Activated naive CD8-positive, alpha-beta T cell treated with anti-CD3 and anti-CD28 coated beads, Interleukin-2, amount 10 ng/mL, durations not matched to agents 7 days and 5 days (primary cell): ENCODE data around the gene HPS4. TPM values are rescaled to one million over a fixed set of nuclear protein-coding genes. Genes with fewer than 3 reads are reported as not detected.

ENCODE experiments used
- ATAC-seq: fragments of 150-1000 bp; cut with Tn5 transposase; one replicate; pipeline ENCODE4 v1.10.0; 2021; ENCODE audit warnings: low read depth, moderate library complexity
- POLR2A ChIA-PET: fragments of 350-600 bp; sonication (Branson Sonifier 250); formaldehyde crosslinking; loops from one replicate; lab custom pipeline; 2021; ENCODE audit warnings: antibody characterized with exemption; lab: Charles Lee
- DNase-seq: peaks from one replicate; pipeline ENCODE4 v3.0.0; 2021
- H3K27ac Mint-ChIP-seq: one replicate; pipeline ENCODE4 v1.8.0; 2022; ENCODE audit warnings: mild to moderate bottlenecking, mixed read lengths
- H3K27me3 Mint-ChIP-seq: one replicate; pipeline ENCODE4 v1.8.0; 2022; ENCODE audit warnings: mild to moderate bottlenecking, moderate library complexity, mixed read lengths
- H3K36me3 Mint-ChIP-seq: one replicate; pipeline ENCODE4 v1.8.0; 2021; ENCODE audit warnings: mild to moderate bottlenecking, mixed read lengths
- H3K4me1 Mint-ChIP-seq: one replicate; pipeline ENCODE4 v1.8.0; 2021; ENCODE audit warnings: mixed read lengths
- H3K4me3 Mint-ChIP-seq: one replicate; pipeline ENCODE4 v1.8.0; 2022; ENCODE audit warnings: mild to moderate bottlenecking, moderate library complexity, mixed read lengths
- H3K9me3 Mint-ChIP-seq: one replicate; pipeline ENCODE4 v1.8.0; 2021; ENCODE audit warnings: mixed read lengths
- total RNA-seq, 2 experiments: library from RNA; stranded (reverse); gene quantifications; one replicate each; pipeline ENCODE4 v1.2.3, GENCODE V29; 2021

The HPS4 gene
- total RNA-seq, 2 experiments from 2014 or later: 42.6 to 48.2 TPM

DNA sequence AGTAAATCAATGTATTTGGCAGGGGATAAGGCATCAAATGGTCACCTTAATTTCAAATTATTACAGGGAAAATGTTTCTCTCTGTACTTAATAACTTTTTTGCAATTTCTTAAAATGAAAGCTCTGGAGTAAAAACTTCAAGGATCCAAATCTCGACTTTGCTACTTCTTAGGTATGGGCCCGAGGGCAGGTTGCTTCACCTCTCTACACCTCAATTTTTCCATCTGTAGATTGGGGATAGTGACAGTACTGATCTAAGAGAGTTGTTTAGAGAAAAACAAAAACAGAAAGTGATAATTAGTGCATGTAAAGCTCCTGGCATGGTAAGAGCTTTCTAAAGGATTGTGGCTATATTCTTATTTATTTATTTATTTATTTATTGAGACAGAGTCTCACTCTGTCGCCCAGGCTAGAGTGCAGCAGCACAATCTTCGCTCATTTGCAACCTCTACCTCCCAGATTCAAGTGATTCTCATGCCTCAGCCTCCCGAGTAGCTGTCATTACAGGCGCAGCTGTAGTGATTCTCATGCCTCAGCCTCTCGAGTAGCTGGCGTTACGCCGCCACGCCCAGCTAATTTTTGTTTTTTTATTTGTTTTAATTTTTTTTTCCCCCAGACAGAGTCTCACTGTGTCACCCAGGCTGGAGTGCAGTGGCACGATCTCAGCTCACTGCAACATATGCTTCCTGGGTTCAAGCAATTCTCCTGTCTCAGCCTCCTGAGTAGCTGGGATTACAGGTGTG, 31.0 kb upstream of the HPS4 start:
- ATAC-seq (no peak), DNase-seq (peak; percentile 10)
- no peak overlapping the region for H3K4me3 Mint-ChIP-seq
- H3K27me3 Mint-ChIP-seq: no peaks in the 10 kb centered on the region
- POLR2A ChIA-PET: no interaction called here
- H3K4me1 Mint-ChIP-seq: peaks cover 32% of the 10 kb centered on the region
- H3K36me3 Mint-ChIP-seq: peaks cover 7% of the 10 kb centered on the region
- H3K9me3 Mint-ChIP-seq: no peaks in the 10 kb centered on the region
- H3K27ac Mint-ChIP-seq: peak overlapping the region; percentile 62

DNA sequence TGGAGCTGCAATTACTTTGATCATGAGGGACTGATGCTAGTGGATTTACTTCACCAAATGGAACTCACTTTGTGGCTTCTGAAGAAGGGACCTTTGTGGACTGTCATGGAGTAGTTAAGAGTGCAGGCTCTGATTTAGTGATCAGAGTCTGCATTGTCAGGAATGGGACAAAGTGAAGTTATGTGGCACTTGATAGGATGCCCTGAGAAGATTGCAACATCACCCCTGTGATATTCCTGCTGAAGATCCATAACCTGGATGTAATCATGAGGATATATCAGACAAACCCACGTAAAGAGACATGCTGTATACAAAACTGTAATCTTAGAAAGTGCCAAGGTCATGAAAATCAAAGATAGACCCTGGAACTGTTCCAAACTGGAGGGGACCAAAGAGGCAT, 30.3 kb upstream of the HPS4 start:
- no peak overlapping the region for H3K27ac Mint-ChIP-seq
- no peaks in the 10 kb centered on the region for H3K27me3 Mint-ChIP-seq
- POLR2A ChIA-PET: interaction anchor here (0.9 to 2.3 kb wide), 3 partner anchors 11 to 159 kb away, joined by 3 to 8 read pairs (median 6); no protein-coding TSS in a partner anchor

DNA sequence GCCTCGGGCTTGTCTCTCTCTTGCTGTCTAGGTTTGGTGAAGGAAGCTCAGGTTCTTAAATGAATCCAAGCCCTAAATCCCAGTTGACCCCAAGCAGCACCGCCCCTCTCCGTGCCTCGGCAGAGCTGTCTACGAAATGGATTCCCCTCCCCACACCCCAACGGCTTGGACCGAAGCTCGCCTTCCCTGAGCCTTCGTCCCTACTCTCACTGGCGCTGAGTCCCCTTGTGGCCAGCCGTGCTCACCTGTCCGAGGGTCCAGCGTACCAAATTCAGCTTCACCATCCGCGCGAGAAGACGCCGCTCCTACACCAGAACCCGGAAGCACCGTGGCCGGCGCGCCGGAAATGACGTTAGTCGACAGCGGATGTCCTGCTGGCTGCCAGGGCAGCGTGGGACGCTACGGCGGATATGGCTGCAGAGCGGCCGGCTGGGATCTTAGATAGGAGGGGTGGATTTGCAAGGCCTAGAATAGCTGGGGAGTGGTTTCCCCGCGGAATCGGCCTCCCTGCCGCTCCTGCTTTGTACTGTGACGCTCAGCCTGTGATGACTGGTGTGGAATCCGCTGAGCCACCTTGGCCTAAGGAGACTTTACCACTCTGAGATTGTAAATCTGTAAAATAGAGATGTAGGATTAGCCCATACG, 28.7 kb upstream of the HPS4 start, which contains the start of gene TFIP11:
Gene TFIP11, minus strand, starts transcription at position 325 of the 645 bp plus-strand sequence. CDS start 2,201 bp downstream, outside the sequence.
- peak; percentile 95 for ATAC-seq
- POLR2A ChIA-PET: interaction anchor here (0.8 to 2.3 kb wide), 5 partner anchors 9 to 161 kb away, joined by 3 to 8 read pairs (median 4); no protein-coding TSS in a partner anchor
- DNase-seq: peak; percentile 93

More for the DNA sequence above, 30.3 kb upstream of the HPS4 start:
- Mint-ChIP-seq H3K4me1 (peaks cover 37% of the 10 kb centered on the region), H3K9me3 (no peaks in the 10 kb centered on the region), H3K36me3 (peaks cover 13% of the 10 kb centered on the region), H3K4me3 (peak overlapping the region; percentile 99)
- no peak for DNase-seq
- ATAC-seq: no peak

DNA sequence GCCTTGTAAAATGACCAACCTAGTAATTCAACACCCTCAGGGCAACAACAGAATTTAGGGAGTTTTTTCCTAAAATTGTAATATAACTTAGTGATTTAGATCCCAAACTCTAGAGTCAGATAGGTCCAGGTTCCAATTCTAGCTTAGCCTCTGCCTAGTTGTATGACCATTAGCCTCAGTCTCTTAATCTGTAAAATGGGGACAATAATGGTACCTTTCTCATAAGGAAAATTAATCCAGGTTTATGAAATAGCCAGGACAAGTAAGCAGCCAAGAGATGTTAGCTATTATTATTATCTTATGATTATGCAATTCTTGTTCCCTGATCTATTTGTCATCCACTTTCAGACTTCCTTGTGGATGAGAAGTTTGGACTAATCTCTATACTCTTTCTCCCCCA, 24.6 kb upstream of the HPS4 start:
- POLR2A ChIA-PET: interaction anchor here (0.6 to 1.5 kb wide), 3 partner anchors 24 to 136 kb away, joined by 3 to 5 read pairs (median 3); partner anchors contain the start of genes HPS4 and SRRD
- DNase-seq (no peak), ATAC-seq (no peak)
- H3K4me1 Mint-ChIP-seq: peaks cover 37% of the 10 kb centered on the region
- no peak overlapping the region for H3K27ac Mint-ChIP-seq
- no peaks in the 10 kb centered on the region for H3K27me3 Mint-ChIP-seq
- no peaks in the 10 kb centered on the region for H3K9me3 Mint-ChIP-seq
- H3K36me3 Mint-ChIP-seq: peaks cover 40% of the 10 kb centered on the region
- no peak overlapping the region for H3K4me3 Mint-ChIP-seq

More for the DNA sequence above, 28.7 kb upstream of the HPS4 start, which contains the start of gene TFIP11:
- Mint-ChIP-seq H3K9me3 (no peaks in the 10 kb centered on the region), H3K36me3 (peaks cover 17% of the 10 kb centered on the region), H3K4me1 (peaks cover 37% of the 10 kb centered on the region), H3K27ac (peak within 1 kb of the TSS; percentile 95), H3K27me3 (no peaks in the 10 kb centered on the region), H3K4me3 (peak within 1 kb of the TSS; percentile 99)

DNA sequence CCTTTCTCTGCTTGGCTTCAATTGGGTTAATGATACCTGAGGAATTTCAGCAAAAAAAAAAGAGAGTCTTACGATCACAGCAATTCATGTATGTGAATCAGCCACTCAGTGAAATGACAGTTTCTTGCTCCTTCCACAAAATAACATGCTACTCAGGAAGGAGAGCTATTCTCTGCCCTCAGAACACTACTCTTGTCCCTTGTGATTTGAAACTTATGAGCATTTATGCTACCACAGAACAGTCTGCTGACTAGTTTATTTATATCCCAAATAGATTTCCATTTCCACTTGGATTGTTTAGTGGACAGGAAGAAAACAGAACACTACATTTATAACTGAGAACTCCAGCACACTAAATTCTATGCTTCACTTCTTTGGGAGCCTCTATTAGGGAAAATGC, 20.2 kb upstream of the HPS4 start:
- Mint-ChIP-seq H3K36me3 (peaks cover 44% of the 10 kb centered on the region), H3K9me3 (no peaks in the 10 kb centered on the region), H3K27me3 (no peaks in the 10 kb centered on the region), H3K27ac (peak overlapping the region; percentile 88), H3K4me3 (peak overlapping the region; percentile 62), H3K4me1 (peaks cover 22% of the 10 kb centered on the region)
- ATAC-seq: no peak
- DNase-seq: no peak
- POLR2A ChIA-PET: interaction anchor here (0.7 to 2.8 kb wide), 10 partner anchors 9 to 169 kb away, joined by 3 to 19 read pairs (median 4); partner anchors contain the start of genes HPS4, MIAT, SRRD and TFIP11

DNA sequence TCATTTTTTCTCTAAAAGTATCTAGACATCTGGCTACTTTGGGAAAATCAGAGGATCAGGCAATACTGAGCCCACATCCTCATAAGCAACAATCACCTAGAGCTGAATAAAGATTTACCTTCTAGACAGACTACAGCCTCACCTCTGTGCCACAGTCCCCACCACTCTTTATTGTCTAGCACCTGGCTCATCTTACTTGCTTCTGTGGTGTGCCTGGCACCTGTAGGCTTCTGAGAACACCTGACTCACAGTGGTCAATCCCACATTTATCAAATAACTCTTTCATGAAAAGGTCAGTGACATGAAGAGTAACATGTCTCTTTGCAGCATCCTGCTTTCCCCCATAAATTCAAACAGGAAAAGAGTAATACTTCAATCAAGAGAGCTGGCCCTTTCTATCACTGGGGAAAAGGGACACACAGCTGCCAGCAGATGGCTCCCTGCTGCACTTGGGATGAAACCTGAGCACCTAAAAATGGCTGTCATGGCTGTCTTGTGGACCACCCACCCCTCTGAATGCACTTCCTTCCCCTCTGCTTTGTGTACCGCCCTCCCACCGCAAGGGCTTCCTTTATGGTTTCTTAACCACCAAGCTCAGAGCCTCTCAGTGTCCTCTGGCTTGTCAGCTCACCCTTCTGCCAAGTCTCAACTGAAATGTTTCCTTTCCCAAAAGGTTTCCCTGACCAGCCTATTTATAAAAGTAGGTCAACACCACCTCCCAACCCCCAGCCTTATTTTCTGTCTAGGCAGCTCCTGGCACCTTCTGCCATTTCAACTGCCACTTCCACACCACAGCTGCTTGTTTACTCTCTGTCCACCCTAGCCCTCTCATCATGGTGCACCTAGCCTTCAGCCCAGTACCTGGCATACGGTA, 19.3 kb upstream of the HPS4 start:
- Mint-ChIP-seq H3K36me3 (peaks cover 45% of the 10 kb centered on the region), H3K27ac (peak overlapping the region; percentile 88), H3K4me1 (peaks cover 22% of the 10 kb centered on the region), H3K27me3 (no peaks in the 10 kb centered on the region), H3K9me3 (no peaks in the 10 kb centered on the region), H3K4me3 (peak overlapping the region; percentile 62)
- POLR2A ChIA-PET: interaction anchor here (0.7 to 2.8 kb wide), 10 partner anchors 10 to 170 kb away, joined by 3 to 19 read pairs (median 4); partner anchors contain the start of genes HPS4, MIAT, SRRD and TFIP11
- peak; percentile 95 for ATAC-seq
- peak; percentile 76 for DNase-seq

DNA sequence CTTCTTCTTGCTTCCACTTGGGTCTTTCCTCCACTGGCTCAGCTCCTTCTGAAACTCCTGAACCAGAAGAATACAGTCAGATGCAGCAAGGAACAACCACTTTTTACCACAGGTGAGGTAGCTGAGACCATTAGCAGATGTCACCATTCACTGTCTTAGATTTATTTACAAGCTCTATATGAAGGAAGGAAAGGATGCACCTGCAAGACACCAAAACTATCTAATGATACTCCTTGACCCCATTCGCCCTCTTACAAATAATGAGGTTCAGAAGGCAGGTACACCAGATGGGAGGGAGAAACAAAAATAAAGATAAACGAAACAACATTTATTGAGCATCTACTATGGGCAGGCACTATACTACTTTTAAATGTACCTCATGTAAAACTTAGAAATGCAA, 18.4 kb upstream of the HPS4 start:
- Mint-ChIP-seq H3K9me3 (no peaks in the 10 kb centered on the region), H3K27me3 (no peaks in the 10 kb centered on the region), H3K4me3 (no peak overlapping the region), H3K36me3 (peaks cover 47% of the 10 kb centered on the region), H3K27ac (peak overlapping the region; percentile 47), H3K4me1 (peaks cover 22% of the 10 kb centered on the region)
- ATAC-seq (no peak), DNase-seq (no peak)
- POLR2A ChIA-PET: interaction anchor here (0.6 to 1.9 kb wide), 2 partner anchors 18 to 121 kb away, joined by 4 read pairs; partner anchors contain the start of genes HPS4 and SRRD

DNA sequence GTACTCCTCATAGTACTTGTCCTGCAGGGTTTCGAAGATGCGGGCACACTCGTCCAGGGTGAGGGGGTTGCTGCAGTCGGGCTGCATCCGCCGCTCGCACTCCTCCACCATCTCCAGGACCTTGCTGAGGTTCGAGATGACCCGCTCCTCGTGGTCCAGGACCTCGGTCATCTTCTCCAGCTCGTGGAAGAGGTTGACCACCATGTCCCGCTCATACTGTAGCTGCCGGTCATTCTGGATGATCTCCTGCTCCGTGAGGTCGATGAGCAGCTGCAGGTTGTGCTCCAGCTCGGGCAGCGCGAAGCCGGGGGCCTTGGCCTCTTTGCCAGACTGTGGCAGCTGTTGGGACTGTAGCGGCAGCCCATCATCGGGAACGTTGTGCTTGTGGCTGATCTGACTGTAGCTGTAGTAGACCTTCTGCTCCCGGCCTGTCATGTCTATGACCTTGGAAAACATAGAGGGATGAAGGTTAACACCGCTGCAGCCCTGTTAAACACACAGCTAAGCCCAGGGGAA, 15.7 kb upstream of the HPS4 start:
- no peak for DNase-seq
- Mint-ChIP-seq H3K4me1 (peaks cover 25% of the 10 kb centered on the region), H3K4me3 (no peak overlapping the region), H3K27ac (no peak overlapping the region), H3K36me3 (peaks cover 44% of the 10 kb centered on the region), H3K9me3 (no peaks in the 10 kb centered on the region), H3K27me3 (no peaks in the 10 kb centered on the region)
- POLR2A ChIA-PET: interaction anchor here (1.2 kb wide), 1 partner anchor 16 kb away, joined by 3 read pairs; the partner anchor contains the start of gene HPS4
- no peak for ATAC-seq

DNA sequence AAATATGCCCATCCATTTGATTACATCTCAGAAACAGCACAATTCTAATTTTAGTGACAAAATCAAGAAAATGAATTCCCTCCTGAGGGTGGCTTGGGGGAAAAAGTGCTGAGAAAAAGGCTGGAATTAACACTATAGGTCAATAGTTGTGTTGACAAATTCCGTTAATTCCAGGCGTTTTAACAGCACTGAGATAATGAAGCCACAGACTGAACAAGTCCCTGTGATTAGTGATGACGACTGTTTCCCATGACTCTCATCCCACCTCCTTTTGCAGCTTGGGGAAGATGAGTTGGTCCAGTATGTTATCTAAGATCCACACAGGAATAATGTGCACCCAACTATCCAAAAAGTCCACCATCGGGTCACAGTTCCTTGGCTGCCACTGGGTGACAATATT, 12.9 kb upstream of the HPS4 start:
- Mint-ChIP-seq H3K27me3 (no peaks in the 10 kb centered on the region), H3K4me3 (no peak overlapping the region), H3K27ac (no peak overlapping the region), H3K4me1 (peaks cover 16% of the 10 kb centered on the region), H3K9me3 (no peaks in the 10 kb centered on the region), H3K36me3 (peaks cover 44% of the 10 kb centered on the region)
- ATAC-seq (no peak), DNase-seq (no peak)
- POLR2A ChIA-PET: interaction anchor here (1.6 kb wide), 1 partner anchor 12 kb away, joined by 3 read pairs; no protein-coding TSS in a partner anchor

DNA sequence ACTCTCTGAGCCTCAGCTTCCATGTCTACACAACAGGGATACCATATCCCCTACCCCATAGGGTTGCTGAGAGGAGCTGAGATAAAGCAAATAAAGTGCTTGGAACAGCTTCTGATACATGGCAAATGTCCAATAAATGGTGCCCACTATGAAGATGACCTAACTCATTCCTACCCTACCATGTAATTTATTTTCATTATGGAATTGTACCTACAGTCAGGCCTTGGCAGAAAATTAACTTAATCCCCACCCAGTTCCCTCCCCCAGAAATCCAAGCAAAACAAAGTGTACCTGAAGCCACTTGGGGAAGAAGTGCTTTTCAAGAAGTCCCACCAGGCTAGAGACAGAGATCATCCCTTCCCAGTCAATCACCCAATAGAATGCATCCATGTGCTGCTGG, 10.9 kb upstream of the HPS4 start:
- Mint-ChIP-seq H3K4me1 (peaks cover 15% of the 10 kb centered on the region), H3K9me3 (no peaks in the 10 kb centered on the region), H3K27ac (no peak overlapping the region), H3K27me3 (no peaks in the 10 kb centered on the region), H3K4me3 (no peak overlapping the region), H3K36me3 (peaks cover 41% of the 10 kb centered on the region)
- POLR2A ChIA-PET: interaction anchor here (0.5 to 1.3 kb wide), 3 partner anchors 12 to 176 kb away, joined by 3 to 4 read pairs (median 3); no protein-coding TSS in a partner anchor
- DNase-seq (no peak), ATAC-seq (no peak)

DNA sequence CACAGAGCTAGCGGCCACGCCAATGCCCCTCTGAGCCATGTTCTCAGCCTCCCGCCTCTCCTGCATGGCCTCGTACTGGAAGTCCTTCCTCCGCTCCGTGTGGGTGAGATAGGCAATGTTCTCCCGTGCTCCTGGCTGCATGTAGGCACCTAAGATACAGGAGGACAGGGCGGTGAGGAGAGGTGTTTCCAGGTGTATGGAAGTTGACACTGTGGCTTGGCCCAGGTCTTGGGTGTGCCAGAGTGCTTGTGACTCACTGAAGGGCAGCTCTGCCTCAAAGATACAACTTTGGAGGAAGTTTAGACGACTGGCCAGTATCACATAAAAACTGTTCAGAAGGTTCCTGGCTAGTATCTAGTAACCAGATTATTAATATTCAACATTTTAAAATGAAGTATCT, 8.6 kb upstream of the HPS4 start:
- Mint-ChIP-seq H3K27me3 (no peaks in the 10 kb centered on the region), H3K9me3 (no peaks in the 10 kb centered on the region), H3K4me1 (peaks cover 17% of the 10 kb centered on the region), H3K4me3 (no peak overlapping the region), H3K27ac (no peak overlapping the region), H3K36me3 (peaks cover 37% of the 10 kb centered on the region)
- ATAC-seq (no peak), DNase-seq (no peak)
- POLR2A ChIA-PET: interaction anchor here (0.7 to 1.0 kb wide), 3 partner anchors 9 to 181 kb away, joined by 3 to 7 read pairs (median 4); partner anchors contain the start of genes HPS4 and SRRD

DNA sequence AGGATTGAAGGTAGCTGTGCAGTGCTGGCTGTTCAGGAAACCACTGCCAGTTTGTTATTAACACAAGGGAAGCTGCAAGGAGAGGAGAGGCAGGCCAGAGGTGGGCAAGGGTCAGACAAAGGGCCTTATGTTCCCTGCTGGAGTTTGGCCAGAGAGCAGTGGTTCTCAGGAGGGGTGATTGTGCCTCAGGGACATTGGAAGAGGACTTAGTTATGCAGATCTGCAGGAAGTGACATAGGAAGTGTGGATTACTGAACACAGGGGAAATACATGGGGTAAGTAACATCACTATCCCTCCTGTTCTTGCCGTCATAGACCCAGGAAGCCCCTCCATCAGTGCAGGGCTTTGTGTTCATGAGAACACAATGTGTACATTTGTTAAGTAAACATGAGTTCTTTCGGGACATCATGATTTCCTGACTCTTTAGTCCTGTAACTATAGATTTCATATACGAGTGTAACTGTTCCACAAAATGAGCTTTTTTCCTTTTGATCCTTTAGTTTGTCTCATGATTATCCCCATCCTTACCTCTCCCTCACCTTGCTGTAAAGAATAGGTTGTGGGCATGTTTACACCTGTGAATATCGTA, 6.0 kb upstream of the HPS4 start:
- Mint-ChIP-seq H3K9me3 (no peaks in the 10 kb centered on the region), H3K4me1 (peaks cover 25% of the 10 kb centered on the region), H3K27me3 (no peaks in the 10 kb centered on the region), H3K27ac (peak overlapping the region; percentile 79), H3K4me3 (no peak overlapping the region), H3K36me3 (peaks cover 29% of the 10 kb centered on the region)
- POLR2A ChIA-PET: interaction anchor here (0.8 kb wide), 1 partner anchor 9 kb away, joined by 3 read pairs; no protein-coding TSS in a partner anchor
- ATAC-seq (no peak), DNase-seq (no peak)
